ENCODE data around the gene CPEB1. TPM values are rescaled to one million over a fixed set of nuclear protein-coding genes. Genes with fewer than 3 reads are reported as not detected.

Gene CPEB1
- total RNA-seq, 3 donors from 2014 or later (not counting 1 experiment from before 2014, with no cell fraction given): not detected

- no peak for ATAC-seq
- peaks cover 10% of the 10 kb centered on the region for H3K27me3 ChIP-seq (ENCODE audit: control insufficient read depth, insufficient read depth, low read length)
- Mint-ChIP-seq H3K4me3 (peak overlapping the region; percentile 87), H3K27me3 (ENCODE audit: low read depth in 2 of 2) (peaks cover 14 to 28% of the 10 kb centered on the region in 2 donors), H3K27ac (no peak overlapping the region), H3K36me3 (no peaks in the 10 kb centered on the region), H3K9me3 (no peaks in the 10 kb centered on the region), H3K4me1 (peaks cover 8 to 17% of the 10 kb centered on the region in 2 donors)
- peak in 1 of 2 donors; percentile 7 for DNase-seq
- intact Hi-C loops (cut with micrococcal nuclease): no loop called here
- H3K4me3 ChIP-seq (ENCODE audit: low read length): peak overlapping the region; percentile 32
- H3K27ac ChIP-seq (ENCODE audit: low read length): no peak overlapping the region
- H3K36me3 ChIP-seq (ENCODE audit: control insufficient read depth, insufficient read depth, low read length): no peaks in the 10 kb centered on the region
- H3K4me1 ChIP-seq (ENCODE audit: control insufficient read depth, insufficient read depth, low read length): peaks cover 17% of the 10 kb centered on the region
- no peak for TF ChIP-seq CTCF (IDR thresholded peaks at IDR 0.05)
- 35% methylated on average over 19 of the region's 19 CpGs for WGBS (ENCODE audit: insufficient coverage)
- no peaks in the 10 kb centered on the region for H3K9me3 ChIP-seq (ENCODE audit: control insufficient read depth, insufficient read depth, low read length)
Observed at GRCh38 chr15:82679626-82680199, 32.5 kb upstream of the CPEB1 start.

GRCh38 chr15:82677720-82678323, 30.7 kb upstream of the CPEB1 start:
- DNase-seq: no peak

GRCh38 chr15:82674873-82675272, 27.7 kb upstream of the CPEB1 start:
- Histone ChIP-seq H3K9me3 (ENCODE audit: control insufficient read depth, insufficient read depth, low read length) (no peaks in the 10 kb centered on the region), H3K27me3 (ENCODE audit: control insufficient read depth, insufficient read depth, low read length) (no peaks in the 10 kb centered on the region), H3K27ac (ENCODE audit: low read length) (no peak overlapping the region), H3K4me1 (ENCODE audit: control insufficient read depth, insufficient read depth, low read length) (peaks cover 4% of the 10 kb centered on the region), H3K36me3 (ENCODE audit: control insufficient read depth, insufficient read depth, low read length) (no peaks in the 10 kb centered on the region), H3K4me3 (ENCODE audit: low read length) (no peak overlapping the region)
- Mint-ChIP-seq H3K9me3 (no peaks in the 10 kb centered on the region), H3K36me3 (no peaks in the 10 kb centered on the region), H3K27me3 (ENCODE audit: low read depth in 2 of 2) (peaks cover 0 to 9% of the 10 kb centered on the region in 2 donors), H3K4me1 (peaks cover 0 to 2% of the 10 kb centered on the region in 2 donors), H3K4me3 (no peak overlapping the region), H3K27ac (no peak overlapping the region)
- WGBS (ENCODE audit: insufficient coverage): 81% methylated on average over 2 of the region's 2 CpGs
- ATAC-seq (no peak), DNase-seq (no peak)
- intact Hi-C loops (cut with micrococcal nuclease): no loop called here
- TF ChIP-seq CTCF (IDR thresholded peaks at IDR 0.05): no peak

More at GRCh38 chr15:82677720-82678323, 30.7 kb upstream of the CPEB1 start:
- Histone ChIP-seq H3K4me3 (ENCODE audit: low read length) (no peak overlapping the region), H3K36me3 (ENCODE audit: control insufficient read depth, insufficient read depth, low read length) (no peaks in the 10 kb centered on the region), H3K9me3 (ENCODE audit: control insufficient read depth, insufficient read depth, low read length) (no peaks in the 10 kb centered on the region), H3K27me3 (ENCODE audit: control insufficient read depth, insufficient read depth, low read length) (peaks cover 9% of the 10 kb centered on the region), H3K4me1 (ENCODE audit: control insufficient read depth, insufficient read depth, low read length) (peaks cover 17% of the 10 kb centered on the region), H3K27ac (ENCODE audit: low read length) (no peak overlapping the region)
- no peaks in the 10 kb centered on the region for H3K36me3 Mint-ChIP-seq
- WGBS (ENCODE audit: insufficient coverage): 97% methylated on average over 6 of the region's 7 CpGs
- ATAC-seq: no peak
- no peaks in the 10 kb centered on the region for H3K9me3 Mint-ChIP-seq
- no peak overlapping the region for H3K27ac Mint-ChIP-seq
- peaks cover 8 to 17% of the 10 kb centered on the region in 2 donors for H3K4me1 Mint-ChIP-seq
- peaks cover 0 to 22% of the 10 kb centered on the region in 2 donors for H3K27me3 Mint-ChIP-seq (ENCODE audit: low read depth in 2 of 2)
- no peak overlapping the region for H3K4me3 Mint-ChIP-seq
- intact Hi-C loops (cut with micrococcal nuclease): no loop called here
- TF ChIP-seq CTCF (IDR thresholded peaks at IDR 0.05): no peak

All from natural killer cell (primary cell).